ENCODE results near the gene YBEY. TPM values are rescaled to one million over a fixed set of nuclear protein-coding genes. Genes with fewer than 3 reads are reported as not detected.

YBEY gene
- total and polyA plus RNA-seq, 2 of the 8 experiments (the other 6 are each of a cell fraction or from before 2014, with no cell fraction given): 26.9 to 31.9 TPM

DNA sequence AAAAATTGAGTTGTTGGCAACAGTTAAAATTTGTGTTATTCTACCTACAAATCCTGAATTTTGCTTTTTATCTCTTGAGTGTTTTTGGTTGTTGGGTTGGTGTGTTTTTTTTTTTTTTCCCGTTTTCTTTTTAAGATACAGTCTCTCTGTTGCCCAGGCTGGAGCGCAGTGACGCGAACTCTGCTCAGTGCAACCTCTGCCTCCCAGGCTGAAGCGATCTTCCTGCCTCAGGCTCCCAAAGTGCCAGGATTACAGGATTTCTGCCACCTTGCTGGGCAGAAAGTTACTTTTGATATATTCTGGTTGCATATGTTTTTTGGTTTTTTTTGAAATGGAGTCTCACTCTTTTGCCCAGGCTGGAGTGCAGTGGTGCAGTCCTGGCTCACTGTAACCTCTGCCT lies 42.0 kb downstream of the YBEY start:
- no peak overlapping the region for H3K4ac ChIP-seq (replicated peaks; ENCODE audit: insufficient read length, low read depth, low read length)
- no peaks in the 10 kb centered on the region for H3K27me3 ChIP-seq (replicated peaks in 1 of 4; ENCODE audit: control insufficient read depth in 3 of 4, extremely low read depth in 1 of 4, insufficient read depth in 3 of 4, low read length in 3 of 4)
- no peaks in the 10 kb centered on the region for H3K9me3 ChIP-seq (ENCODE audit: insufficient read depth in 2 of 2, low read depth in 1 of 2, low read length in 1 of 2)
- H2BK5ac ChIP-seq (ENCODE audit: low read depth, low read length): no peak overlapping the region
- H2BK12ac ChIP-seq (ENCODE audit: low read depth, low read length): no peak overlapping the region
- no peak overlapping the region for H4K8ac ChIP-seq (ENCODE audit: extremely low read depth, insufficient read depth, low read length)
- no peak overlapping the region for H3K56ac ChIP-seq (replicated peaks; ENCODE audit: insufficient read length, low read depth, low read length)
- 79% methylated on average over 5 of the region's 5 CpGs; no CpG with 5 or more reads in 1 of the 2 experiments for WGBS, 2 experiments (ENCODE audit: extremely low coverage in 1 of 2, insufficient coverage in 1 of 2, insufficient read length in 1 of 2, insufficient replicate concordance in 2 of 2, low coverage in 1 of 2, low lambda C conversion rate in 2 of 2, missing lambda C conversion rate in 1 of 2)
- H3K27ac ChIP-seq (ENCODE audit: low read depth, low read length): no peak overlapping the region
- H3K14ac ChIP-seq (ENCODE audit: insufficient read length): no peak overlapping the region
- CTCF ChIA-PET (ENCODE audit: partially characterized antibody): no interaction called here
- no peaks in the 10 kb centered on the region; a peak in 4 of 7 replicates for H3K4me1 ChIP-seq (replicated peaks in 1 of 4; ENCODE audit: control insufficient read depth in 3 of 4, insufficient read depth in 4 of 4, low read length in 3 of 4)
- H3K79me1 ChIP-seq (ENCODE audit: low read depth, low read length): peaks cover 8% of the 10 kb centered on the region
- no peak overlapping the region for H3K9ac ChIP-seq (replicated peaks in 1 of 4; ENCODE audit: extremely low read depth in 1 of 4, low read depth in 3 of 4, low read length in 3 of 4)
- POLR2A ChIA-PET (ENCODE audit: partially characterized antibody): no interaction called here
- no peak overlapping the region for H3K4me2 ChIP-seq (ENCODE audit: insufficient read depth in 1 of 2, low read depth in 2 of 2, low read length in 2 of 2)
- H2AFZ ChIP-seq (ENCODE audit: low read length): no peak overlapping the region
- no peak overlapping the region for H3K4me3 ChIP-seq (ENCODE audit: extremely low read depth in 1 of 4, insufficient read depth in 2 of 4, low read depth in 3 of 4, low read length in 4 of 4)
- H2AK5ac ChIP-seq (ENCODE audit: low read depth, low read length): no peak overlapping the region
- FAIRE-seq (no peak), DNase-seq (ENCODE audit: low read depth in 1 of 2, low spot score in 2 of 2) (no peak)
- H3K79me2 ChIP-seq (ENCODE audit: control insufficient read depth in 1 of 2, insufficient read depth in 2 of 2, low read length in 2 of 2): peaks cover 0 to 53% of the 10 kb centered on the region in 2 experiments; a peak in 3 of 4 replicates
- peaks cover 2 to 25% (median 14%) of the 10 kb centered on the region in 4 experiments; a peak in 6 of 8 replicates for H3K36me3 ChIP-seq (ENCODE audit: control insufficient read depth in 2 of 4, insufficient read depth in 4 of 4, low read length in 3 of 4)
- H4K91ac ChIP-seq (replicated peaks; ENCODE audit: insufficient read length, low read length): no peak overlapping the region
- no peak overlapping the region for H2BK15ac ChIP-seq (ENCODE audit: low read length)
- H4K20me1 ChIP-seq (replicated peaks in 1 of 2; ENCODE audit: control insufficient read depth in 1 of 2, insufficient read depth in 2 of 2, low read length in 2 of 2): peaks cover 0 to 6% of the 10 kb centered on the region in 2 experiments
- no peak overlapping the region for H3K23ac ChIP-seq (ENCODE audit: insufficient read length)
- peaks cover 4% of the 10 kb centered on the region for H3K23me2 ChIP-seq (ENCODE audit: low read depth, low read length)
- no peak overlapping the region for H3K18ac ChIP-seq (ENCODE audit: extremely low read depth, low read length)
- H2BK120ac ChIP-seq (replicated peaks; ENCODE audit: low read depth, low read length): no peak overlapping the region
- H2BK20ac ChIP-seq (ENCODE audit: low read length): no peak overlapping the region
- no peak overlapping the region for H4K5ac ChIP-seq (ENCODE audit: insufficient read length, low read depth, low read length)
- no peak for TF ChIP-seq SRF (IDR thresholded peaks at IDR 0.05; ENCODE audit: low read depth, low read length)
- TF ChIP-seq, protein P1, sequence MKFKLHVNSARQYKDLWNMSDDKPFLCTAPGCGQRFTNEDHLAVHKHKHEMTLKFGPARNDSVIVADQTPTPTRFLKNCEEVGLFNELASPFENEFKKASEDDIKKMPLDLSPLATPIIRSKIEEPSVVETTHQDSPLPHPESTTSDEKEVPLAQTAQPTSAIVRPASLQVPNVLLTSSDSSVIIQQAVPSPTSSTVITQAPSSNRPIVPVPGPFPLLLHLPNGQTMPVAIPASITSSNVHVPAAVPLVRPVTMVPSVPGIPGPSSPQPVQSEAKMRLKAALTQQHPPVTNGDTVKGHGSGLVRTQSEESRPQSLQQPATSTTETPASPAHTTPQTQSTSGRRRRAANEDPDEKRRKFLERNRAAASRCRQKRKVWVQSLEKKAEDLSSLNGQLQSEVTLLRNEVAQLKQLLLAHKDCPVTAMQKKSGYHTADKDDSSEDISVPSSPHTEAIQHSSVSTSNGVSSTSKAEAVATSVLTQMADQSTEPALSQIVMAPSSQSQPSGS (IDR thresholded peaks at IDR 0.05; ENCODE audit: low read length): no peak
- TF ChIP-seq JUND (IDR thresholded peaks at IDR 0.05; ENCODE audit: low read length): no peak
- TF ChIP-seq TAF7 (optimal IDR thresholded peaks at IDR 0.05; ENCODE audit: borderline replicate concordance, low read depth, low read length): no peak
- TF ChIP-seq EZH2 (IDR thresholded peaks at IDR 0.05; ENCODE audit: low read depth, low read length, severe bottlenecking): no peak
- no peak for TF ChIP-seq CEBPB (IDR thresholded peaks at IDR 0.05; ENCODE audit: low read depth, low read length)
- no peak for TF ChIP-seq RAD21 (IDR thresholded peaks at IDR 0.05 in 1 of 2, conservative IDR thresholded peaks at IDR 0.05 in 1 of 2; ENCODE audit: low read depth in 2 of 2, low read length in 2 of 2)
- TF ChIP-seq CREB1 (IDR thresholded peaks at IDR 0.05): no peak
- no peak for TF ChIP-seq BACH1 (IDR thresholded peaks at IDR 0.05; ENCODE audit: low read length)
- TF ChIP-seq, protein P2, sequence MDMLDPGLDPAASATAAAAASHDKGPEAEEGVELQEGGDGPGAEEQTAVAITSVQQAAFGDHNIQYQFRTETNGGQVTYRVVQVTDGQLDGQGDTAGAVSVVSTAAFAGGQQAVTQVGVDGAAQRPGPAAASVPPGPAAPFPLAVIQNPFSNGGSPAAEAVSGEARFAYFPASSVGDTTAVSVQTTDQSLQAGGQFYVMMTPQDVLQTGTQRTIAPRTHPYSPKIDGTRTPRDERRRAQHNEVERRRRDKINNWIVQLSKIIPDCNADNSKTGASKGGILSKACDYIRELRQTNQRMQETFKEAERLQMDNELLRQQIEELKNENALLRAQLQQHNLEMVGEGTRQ (IDR thresholded peaks at IDR 0.05; ENCODE audit: low read length): no peak
- no peak for TF ChIP-seq CBX5 (IDR thresholded peaks at IDR 0.05; ENCODE audit: low read depth, low read length)
- TF ChIP-seq POLR2A (IDR thresholded peaks at IDR 0.05; ENCODE audit: control extremely low read depth in 1 of 2, low read depth in 2 of 2, low read length in 2 of 2): no peak
- TF ChIP-seq POLR2AphosphoS5 (IDR thresholded peaks at IDR 0.05; ENCODE audit: low read depth, low read length): no peak

Measured in H1 (cell line).